B cell (primary cell): Measurements from ENCODE around the gene ZNF804B. TPM values are rescaled to one million over a fixed set of nuclear protein-coding genes. Genes with fewer than 3 reads are reported as not detected.

ENCODE experiments used
- ATAC-seq: fragments of 200-7000 bp; cut with Tn5 transposase; one replicate; pipeline ENCODE4 v1.10.0; 2021; ENCODE audit warnings: low read depth, mild to moderate bottlenecking, moderate number of reproducible peaks, moderate library complexity
- CTCF ChIA-PET: fragments of 350-600 bp; sonication (Branson Sonifier 250); formaldehyde crosslinking; loops from one replicate; lab custom pipeline; 2021; ENCODE audit warnings: antibody characterized with exemption, inconsistent platforms; lab: Charles Lee
- POLR2A ChIA-PET: fragments of 350-600 bp; sonication (Branson Sonifier 250); formaldehyde crosslinking; loops from one replicate; lab custom pipeline; 2021; ENCODE audit warnings: antibody characterized with exemption; lab: Charles Lee
- DNase-seq: peaks from one replicate; pipeline ENCODE4 v3.0.0; 2013
- H2AFZ ChIP-seq: 2 replicates; pipeline ENCODE4 v1.6.1; 2012; ENCODE audit warnings: mild to moderate bottlenecking, low read depth, low read length; ENCODE audit not compliant: insufficient read depth, poor library complexity, severe bottlenecking
- H3K27ac ChIP-seq, 2 donors: 1 replicate in 1 of 2; 2 replicates in 1 of 2; pipeline ENCODE4 v1.5.1; 2012 to 2013; ENCODE audit warnings: low read length in 2 of 2, mild to moderate bottlenecking in 2 of 2, moderate library complexity in 1 of 2
- H3K27me3 ChIP-seq, 4 experiments: fragments of 200-600 bp in 1 of 4; sonication (generic) in 1 of 4; replicated peaks in 1 of 4; 1 replicate in 2 of 4; 2 replicates in 2 of 4; pipeline versions ENCODE4 v1.6.1 to v1.7.0; 2013 to 2016; ENCODE audit warnings: low read length in 3 of 4, mild to moderate bottlenecking in 2 of 4, mixed read lengths in 1 of 4, moderate library complexity in 1 of 4; ENCODE audit not compliant: insufficient read depth in 4 of 4, control insufficient read depth in 3 of 4; ENCODE audit errors: control extremely low read depth in 1 of 4
- H3K36me3 ChIP-seq, 2 experiments: replicated peaks in 1 of 2; 1 replicate in 1 of 2; 2 replicates in 1 of 2; pipeline versions ENCODE4 v1.6.1 to v1.7.1; 2013; ENCODE audit warnings: low read length in 1 of 2; ENCODE audit not compliant: insufficient read depth in 2 of 2, control insufficient read depth in 1 of 2; ENCODE audit errors: control extremely low read depth in 1 of 2, extremely low read depth in 1 of 2
- H3K4me1 ChIP-seq, 2 donors: fragments of 200-600 bp in 1 of 2; sonication (generic) in 1 of 2; 1 replicate in 1 of 2; 2 replicates in 1 of 2; pipeline versions ENCODE4 v1.5.1 to v1.6.1; 2013 to 2017; ENCODE audit warnings: low read length in 2 of 2; ENCODE audit not compliant: control insufficient read depth in 2 of 2, insufficient read depth in 2 of 2
- H3K4me2 ChIP-seq: replicated peaks from 2 replicates; pipeline ENCODE3; 2012; ENCODE audit warnings: mild to moderate bottlenecking, low read depth, low read length; ENCODE audit not compliant: poor library complexity, severe bottlenecking
- H3K4me3 ChIP-seq, 5 experiments: fragments of 200-600 bp in 1 of 5; sonication (generic) in 1 of 5; 1 replicate in 3 of 5; 2 replicates in 2 of 5; pipeline versions ENCODE4 v1.5.1 to v1.7.0; 2011 to 2016; ENCODE audit warnings: low read length in 4 of 5, mild to moderate bottlenecking in 4 of 5, low read depth in 2 of 5, control low read depth in 1 of 5, moderate library complexity in 1 of 5; ENCODE audit not compliant: insufficient read depth in 1 of 5; ENCODE audit errors: control extremely low read depth in 1 of 5, extremely low read depth in 1 of 5
- H3K79me2 ChIP-seq: fragments of 200-600 bp; sonication (generic); one replicate; pipeline ENCODE4 v1.6.0; 2016; ENCODE audit warnings: low read length; ENCODE audit not compliant: control insufficient read depth, insufficient read depth
- H3K9ac ChIP-seq: fragments of 200-600 bp; sonication (generic); 2 replicates; pipeline ENCODE4 v1.6.1; 2017; ENCODE audit warnings: mild to moderate bottlenecking, low read length, moderate library complexity
- H3K9me3 ChIP-seq, 3 donors: one replicate each; pipeline versions ENCODE4 v1.6.1 to v1.7.1; 2013; ENCODE audit warnings: low read length in 2 of 3; ENCODE audit not compliant: control insufficient read depth in 2 of 3, insufficient read depth in 1 of 3; ENCODE audit errors: control extremely low read depth in 1 of 3
- H4K20me1 ChIP-seq: 2 replicates; pipeline ENCODE4 v1.6.0; 2012; ENCODE audit warnings: mild to moderate bottlenecking, low read length; ENCODE audit not compliant: insufficient read depth, control insufficient read depth, poor library complexity, severe bottlenecking
- H3K27ac Mint-ChIP-seq: one replicate; pipeline ENCODE4 v1.8.0; 2021; ENCODE audit warnings: mixed read lengths
- H3K27me3 Mint-ChIP-seq: one replicate; pipeline ENCODE4 v1.8.0; 2021; ENCODE audit warnings: mixed read lengths
- H3K4me1 Mint-ChIP-seq: one replicate; pipeline ENCODE4 v1.8.0; 2021; ENCODE audit warnings: mixed read lengths
- H3K4me3 Mint-ChIP-seq: one replicate; pipeline ENCODE4 v1.8.0; 2021; ENCODE audit warnings: mixed read lengths
- H3K9me3 Mint-ChIP-seq: one replicate; pipeline ENCODE4 v1.8.0; 2022; ENCODE audit warnings: mixed read lengths; ENCODE audit not compliant: insufficient read depth
- CTCF ChIP-seq: fragments of 200-600 bp; IDR thresholded peaks from one replicate; pipeline ENCODE4 v1.8.0; 2022; ENCODE audit warnings: antibody characterized with exemption, mild to moderate bottlenecking
- EZH2 ChIP-seq: IDR thresholded peaks from 2 replicates; pipeline ENCODE4 v1.6.1; 2012; ENCODE audit warnings: borderline replicate concordance, low read depth, mild to moderate bottlenecking, moderate library complexity, low read length; ENCODE audit not compliant: insufficient read depth, poor library complexity, severe bottlenecking
- WGBS: methylation state at CpG from one replicate; pipeline ENCODE4 v1.1.5; 2013; ENCODE audit warnings: missing lambda C conversion rate; ENCODE audit not compliant: insufficient coverage; 5-methylcytosine and 5-hydroxymethylcytosine counted together
- intact Hi-C: fragments of 100-400 bp; cut with micrococcal nuclease; formaldehyde crosslinking; loops from one replicate; pipeline ENCODE4 v1.10.0; 2022
- polyA plus RNA-seq: library from polyadenylated mRNA; depleted of rRNA; stranded (reverse); fragments of >200 nt; gene quantifications from 2 replicates; pipeline ENCODE4 v1.2.3, GENCODE V29; 2012
- total RNA-seq, 2 donors: library from RNA; stranded (reverse); fragments of 120-200 nt in 1 of 2; gene quantifications; 1 replicate in 1 of 2; 2 replicates in 1 of 2; pipeline versions ENCODE4 v1.2.3 to v1.2.4, GENCODE V29; 2013 to 2022

ZNF804B gene
- total and polyA plus RNA-seq, 2 donors (not counting 1 experiment from before 2014, with no cell fraction given), result not detected

GRCh38 chr7:89017695-89018094, 258.2 kb downstream of the ZNF804B start:
- H3K4me3 ChIP-seq, result no peak overlapping the region
- ChIA-PET CTCF (no interaction called here), POLR2A (no interaction called here)
- H3K79me2 ChIP-seq, result no peaks in the 10 kb centered on the region
- H2AFZ ChIP-seq, result no peak overlapping the region
- no peaks in the 10 kb centered on the region for H3K36me3 ChIP-seq
- H3K27me3 ChIP-seq, result no peaks in the 10 kb centered on the region
- H3K9me3 ChIP-seq, result peaks cover 0 to 8% (median 0%) of the 10 kb centered on the region in 3 donors
- intact Hi-C loops, result no loop called here
- H3K9ac ChIP-seq, result no peak overlapping the region
- 93% methylated on average over 2 of the region's 3 CpGs for WGBS
- no peaks in the 10 kb centered on the region for H3K4me1 Mint-ChIP-seq
- ATAC-seq, result no peak
- no peak overlapping the region for H3K27ac ChIP-seq
- H3K4me2 ChIP-seq, result no peak overlapping the region
- no peak overlapping the region for H3K27ac Mint-ChIP-seq
- no peak for DNase-seq
- TF ChIP-seq CTCF (no peak), EZH2 (no peak)
- H4K20me1 ChIP-seq, result no peaks in the 10 kb centered on the region
- no peaks in the 10 kb centered on the region for H3K4me1 ChIP-seq
- H3K27me3 Mint-ChIP-seq, result no peaks in the 10 kb centered on the region
- no peak overlapping the region for H3K4me3 Mint-ChIP-seq
- no peaks in the 10 kb centered on the region for H3K9me3 Mint-ChIP-seq

DNA sequence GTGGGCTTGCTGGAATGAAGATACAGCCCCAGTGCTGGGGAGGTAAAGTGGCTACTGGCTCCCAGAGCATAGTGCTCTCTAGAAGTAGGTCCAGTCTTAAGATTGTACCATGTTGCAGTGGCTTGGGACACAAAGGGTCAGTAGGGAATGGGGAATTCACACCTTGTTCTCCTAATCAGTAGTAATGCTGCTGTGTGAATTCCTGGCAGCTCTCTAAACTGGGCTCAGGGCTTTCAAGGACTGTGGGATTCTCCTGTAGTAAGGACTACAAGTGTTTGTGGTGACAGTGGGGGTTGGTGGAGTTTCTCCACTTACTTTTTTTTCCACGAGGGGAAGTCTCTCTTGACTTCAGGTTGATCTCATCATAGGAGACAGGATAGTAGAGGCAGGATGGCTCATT, 262.2 kb downstream of the ZNF804B start:
- Histone ChIP-seq H3K79me2 (no peaks in the 10 kb centered on the region), H3K9me3 (peaks cover 0 to 6% (median 0%) of the 10 kb centered on the region in 3 donors), H3K27ac (no peak overlapping the region), H4K20me1 (no peaks in the 10 kb centered on the region), H2AFZ (no peak overlapping the region), H3K36me3 (no peaks in the 10 kb centered on the region), H3K27me3 (no peaks in the 10 kb centered on the region), H3K9ac (no peak overlapping the region), H3K4me1 (no peaks in the 10 kb centered on the region), H3K4me3 (no peak overlapping the region), H3K4me2 (no peak overlapping the region)
- H3K4me3 Mint-ChIP-seq, result no peak overlapping the region
- no CpG with 5 or more reads among the region's 1 CpG for WGBS
- no peaks in the 10 kb centered on the region for H3K27me3 Mint-ChIP-seq
- no peaks in the 10 kb centered on the region for H3K4me1 Mint-ChIP-seq
- H3K27ac Mint-ChIP-seq, result no peak overlapping the region
- CTCF ChIA-PET, result no interaction called here
- DNase-seq (no peak), ATAC-seq (no peak)
- intact Hi-C loops, result no loop called here
- POLR2A ChIA-PET, result no interaction called here
- TF ChIP-seq EZH2, result no peak
- no peaks in the 10 kb centered on the region for H3K9me3 Mint-ChIP-seq
